GM23338 (cell line): ENCODE measurements around the gene PSMD12.

Experiments used
- CREB1 ChIP-seq: fragments of 250-450 bp; sonication (Bioruptor Pico); IDR thresholded peaks from 2 replicates; pipeline ENCODE4 v1.5.0; 2020; ENCODE audit warnings: low read depth, mild to moderate bottlenecking, moderate library complexity
- CTCF ChIP-seq, 2 experiments: fragments of 200-600 bp in 1 of 2; sonication (generic) in 1 of 2; conservative IDR thresholded peaks; 2 replicates each; pipeline versions ENCODE4 v1.5.1 to v1.6.1; 2016 to 2017; ENCODE audit warnings: antibody characterized with exemption in 2 of 2, low read depth in 2 of 2, mild to moderate bottlenecking in 2 of 2, moderate library complexity in 1 of 2
- EZH2 ChIP-seq: fragments of 200-600 bp; sonication (generic); IDR thresholded peaks from one replicate; pipeline ENCODE4 v1.8.0; 2017; ENCODE audit warnings: antibody characterized with exemption, mild to moderate bottlenecking, low read depth; ENCODE audit not compliant: unreplicated experiment
- EZH2phosphoT487 ChIP-seq: fragments of 200-600 bp; sonication (generic); IDR thresholded peaks from one replicate; pipeline ENCODE4 v1.8.1; 2018; ENCODE audit warnings: antibody characterized with exemption; ENCODE audit not compliant: unreplicated experiment
- JUNB ChIP-seq: IDR thresholded peaks from one replicate; pipeline ENCODE4 v1.6.1; 2016; ENCODE audit warnings: antibody characterized with exemption; ENCODE audit not compliant: unreplicated experiment
- NANOG ChIP-seq: IDR thresholded peaks from 2 replicates; pipeline ENCODE4 v1.6.1; 2016; ENCODE audit warnings: antibody characterized with exemption, borderline replicate concordance
- POLR2AphosphoS5 ChIP-seq: IDR thresholded peaks from 2 replicates; pipeline ENCODE4 v1.6.1; 2016; ENCODE audit warnings: antibody characterized with exemption, low read depth
- STAT1 ChIP-seq: IDR thresholded peaks from one replicate; pipeline ENCODE4 v1.6.1; 2016; ENCODE audit warnings: antibody characterized with exemption; ENCODE audit not compliant: unreplicated experiment
- ZNF114 ChIP-seq: fragments of 250-450 bp; sonication (Bioruptor Pico); IDR thresholded peaks from 2 replicates; pipeline ENCODE4 v1.5.0; 2020; ENCODE audit warnings: mild to moderate bottlenecking, moderate library complexity
- ZNF331 ChIP-seq: fragments of 250-450 bp; sonication (Bioruptor Pico); IDR thresholded peaks from 2 replicates; pipeline ENCODE4 v1.5.0; 2020; ENCODE audit warnings: low read depth, mild to moderate bottlenecking, moderate library complexity
- TF ChIP-seq, protein P1 (sequence below): IDR thresholded peaks from one replicate; pipeline ENCODE4 v1.6.1; 2018; ENCODE audit warnings: antibody characterized with exemption; ENCODE audit not compliant: unreplicated experiment
- TF ChIP-seq, protein P2 (sequence below): IDR thresholded peaks from 2 replicates; pipeline ENCODE4 v1.6.1; 2016; ENCODE audit warnings: antibody characterized with exemption
- TF ChIP-seq, protein P3 (sequence below): fragments of 250-450 bp; sonication (Bioruptor Pico); IDR thresholded peaks from 2 replicates; pipeline ENCODE4 v1.5.0; 2020; ENCODE audit warnings: mild to moderate bottlenecking, moderate library complexity

DNA sequence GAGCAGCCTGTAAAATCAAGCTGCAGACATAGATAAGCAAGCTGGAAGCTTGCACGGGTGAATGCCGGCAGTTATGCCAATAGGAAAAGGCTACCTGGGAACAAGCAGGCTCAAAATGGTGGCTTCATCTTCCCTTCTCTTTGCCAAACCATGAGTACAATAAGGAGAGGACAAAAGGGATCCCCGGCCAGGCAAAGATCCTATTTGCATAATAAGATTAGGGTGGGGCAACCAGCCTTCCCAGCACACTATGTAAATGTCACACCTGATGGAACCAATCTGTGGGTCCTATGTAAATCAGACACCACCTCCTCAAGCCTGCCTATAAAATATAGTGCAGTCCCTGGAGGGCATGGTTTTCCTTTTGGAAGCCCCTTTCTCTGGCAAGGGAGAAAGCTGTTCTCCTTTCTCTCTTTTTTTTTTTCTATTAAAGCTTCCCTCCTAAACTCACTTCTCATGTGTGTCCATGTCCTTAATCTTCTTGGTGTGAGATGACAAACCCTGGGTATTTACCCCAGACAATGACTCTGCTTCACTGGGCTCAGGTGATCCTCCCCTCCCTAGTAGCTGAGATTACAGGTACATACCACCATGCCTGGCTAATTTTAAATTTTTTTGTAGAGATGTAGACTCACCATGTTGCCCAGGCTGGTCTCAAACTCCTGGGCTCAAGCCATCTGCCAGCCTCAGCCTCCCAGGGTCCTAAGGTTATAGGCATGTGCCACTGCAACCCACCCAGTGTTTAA lies 44.2 kb downstream of the PSMD12 start:
- TF ChIP-seq EZH2, result no peak
- TF ChIP-seq POLR2AphosphoS5, result peak; percentile 53; the same call in 1 of the 2 replicates
- TF ChIP-seq CTCF (conservative IDR thresholded peaks at IDR 0.05; ENCODE audit: low read depth in 2 of 2), result no peak
- no peak for TF ChIP-seq CREB1 (CRISPR knock-in tag)
- TF ChIP-seq EZH2phosphoT487, result no peak
- TF ChIP-seq, protein P1, sequence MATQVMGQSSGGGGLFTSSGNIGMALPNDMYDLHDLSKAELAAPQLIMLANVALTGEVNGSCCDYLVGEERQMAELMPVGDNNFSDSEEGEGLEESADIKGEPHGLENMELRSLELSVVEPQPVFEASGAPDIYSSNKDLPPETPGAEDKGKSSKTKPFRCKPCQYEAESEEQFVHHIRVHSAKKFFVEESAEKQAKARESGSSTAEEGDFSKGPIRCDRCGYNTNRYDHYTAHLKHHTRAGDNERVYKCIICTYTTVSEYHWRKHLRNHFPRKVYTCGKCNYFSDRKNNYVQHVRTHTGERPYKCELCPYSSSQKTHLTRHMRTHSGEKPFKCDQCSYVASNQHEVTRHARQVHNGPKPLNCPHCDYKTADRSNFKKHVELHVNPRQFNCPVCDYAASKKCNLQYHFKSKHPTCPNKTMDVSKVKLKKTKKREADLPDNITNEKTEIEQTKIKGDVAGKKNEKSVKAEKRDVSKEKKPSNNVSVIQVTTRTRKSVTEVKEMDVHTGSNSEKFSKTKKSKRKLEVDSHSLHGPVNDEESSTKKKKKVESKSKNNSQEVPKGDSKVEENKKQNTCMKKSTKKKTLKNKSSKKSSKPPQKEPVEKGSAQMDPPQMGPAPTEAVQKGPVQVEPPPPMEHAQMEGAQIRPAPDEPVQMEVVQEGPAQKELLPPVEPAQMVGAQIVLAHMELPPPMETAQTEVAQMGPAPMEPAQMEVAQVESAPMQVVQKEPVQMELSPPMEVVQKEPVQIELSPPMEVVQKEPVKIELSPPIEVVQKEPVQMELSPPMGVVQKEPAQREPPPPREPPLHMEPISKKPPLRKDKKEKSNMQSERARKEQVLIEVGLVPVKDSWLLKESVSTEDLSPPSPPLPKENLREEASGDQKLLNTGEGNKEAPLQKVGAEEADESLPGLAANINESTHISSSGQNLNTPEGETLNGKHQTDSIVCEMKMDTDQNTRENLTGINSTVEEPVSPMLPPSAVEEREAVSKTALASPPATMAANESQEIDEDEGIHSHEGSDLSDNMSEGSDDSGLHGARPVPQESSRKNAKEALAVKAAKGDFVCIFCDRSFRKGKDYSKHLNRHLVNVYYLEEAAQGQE, result no peak
- TF ChIP-seq, protein P2, sequence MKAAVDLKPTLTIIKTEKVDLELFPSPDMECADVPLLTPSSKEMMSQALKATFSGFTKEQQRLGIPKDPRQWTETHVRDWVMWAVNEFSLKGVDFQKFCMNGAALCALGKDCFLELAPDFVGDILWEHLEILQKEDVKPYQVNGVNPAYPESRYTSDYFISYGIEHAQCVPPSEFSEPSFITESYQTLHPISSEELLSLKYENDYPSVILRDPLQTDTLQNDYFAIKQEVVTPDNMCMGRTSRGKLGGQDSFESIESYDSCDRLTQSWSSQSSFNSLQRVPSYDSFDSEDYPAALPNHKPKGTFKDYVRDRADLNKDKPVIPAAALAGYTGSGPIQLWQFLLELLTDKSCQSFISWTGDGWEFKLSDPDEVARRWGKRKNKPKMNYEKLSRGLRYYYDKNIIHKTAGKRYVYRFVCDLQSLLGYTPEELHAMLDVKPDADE, result no peak
- TF ChIP-seq, protein P3, sequence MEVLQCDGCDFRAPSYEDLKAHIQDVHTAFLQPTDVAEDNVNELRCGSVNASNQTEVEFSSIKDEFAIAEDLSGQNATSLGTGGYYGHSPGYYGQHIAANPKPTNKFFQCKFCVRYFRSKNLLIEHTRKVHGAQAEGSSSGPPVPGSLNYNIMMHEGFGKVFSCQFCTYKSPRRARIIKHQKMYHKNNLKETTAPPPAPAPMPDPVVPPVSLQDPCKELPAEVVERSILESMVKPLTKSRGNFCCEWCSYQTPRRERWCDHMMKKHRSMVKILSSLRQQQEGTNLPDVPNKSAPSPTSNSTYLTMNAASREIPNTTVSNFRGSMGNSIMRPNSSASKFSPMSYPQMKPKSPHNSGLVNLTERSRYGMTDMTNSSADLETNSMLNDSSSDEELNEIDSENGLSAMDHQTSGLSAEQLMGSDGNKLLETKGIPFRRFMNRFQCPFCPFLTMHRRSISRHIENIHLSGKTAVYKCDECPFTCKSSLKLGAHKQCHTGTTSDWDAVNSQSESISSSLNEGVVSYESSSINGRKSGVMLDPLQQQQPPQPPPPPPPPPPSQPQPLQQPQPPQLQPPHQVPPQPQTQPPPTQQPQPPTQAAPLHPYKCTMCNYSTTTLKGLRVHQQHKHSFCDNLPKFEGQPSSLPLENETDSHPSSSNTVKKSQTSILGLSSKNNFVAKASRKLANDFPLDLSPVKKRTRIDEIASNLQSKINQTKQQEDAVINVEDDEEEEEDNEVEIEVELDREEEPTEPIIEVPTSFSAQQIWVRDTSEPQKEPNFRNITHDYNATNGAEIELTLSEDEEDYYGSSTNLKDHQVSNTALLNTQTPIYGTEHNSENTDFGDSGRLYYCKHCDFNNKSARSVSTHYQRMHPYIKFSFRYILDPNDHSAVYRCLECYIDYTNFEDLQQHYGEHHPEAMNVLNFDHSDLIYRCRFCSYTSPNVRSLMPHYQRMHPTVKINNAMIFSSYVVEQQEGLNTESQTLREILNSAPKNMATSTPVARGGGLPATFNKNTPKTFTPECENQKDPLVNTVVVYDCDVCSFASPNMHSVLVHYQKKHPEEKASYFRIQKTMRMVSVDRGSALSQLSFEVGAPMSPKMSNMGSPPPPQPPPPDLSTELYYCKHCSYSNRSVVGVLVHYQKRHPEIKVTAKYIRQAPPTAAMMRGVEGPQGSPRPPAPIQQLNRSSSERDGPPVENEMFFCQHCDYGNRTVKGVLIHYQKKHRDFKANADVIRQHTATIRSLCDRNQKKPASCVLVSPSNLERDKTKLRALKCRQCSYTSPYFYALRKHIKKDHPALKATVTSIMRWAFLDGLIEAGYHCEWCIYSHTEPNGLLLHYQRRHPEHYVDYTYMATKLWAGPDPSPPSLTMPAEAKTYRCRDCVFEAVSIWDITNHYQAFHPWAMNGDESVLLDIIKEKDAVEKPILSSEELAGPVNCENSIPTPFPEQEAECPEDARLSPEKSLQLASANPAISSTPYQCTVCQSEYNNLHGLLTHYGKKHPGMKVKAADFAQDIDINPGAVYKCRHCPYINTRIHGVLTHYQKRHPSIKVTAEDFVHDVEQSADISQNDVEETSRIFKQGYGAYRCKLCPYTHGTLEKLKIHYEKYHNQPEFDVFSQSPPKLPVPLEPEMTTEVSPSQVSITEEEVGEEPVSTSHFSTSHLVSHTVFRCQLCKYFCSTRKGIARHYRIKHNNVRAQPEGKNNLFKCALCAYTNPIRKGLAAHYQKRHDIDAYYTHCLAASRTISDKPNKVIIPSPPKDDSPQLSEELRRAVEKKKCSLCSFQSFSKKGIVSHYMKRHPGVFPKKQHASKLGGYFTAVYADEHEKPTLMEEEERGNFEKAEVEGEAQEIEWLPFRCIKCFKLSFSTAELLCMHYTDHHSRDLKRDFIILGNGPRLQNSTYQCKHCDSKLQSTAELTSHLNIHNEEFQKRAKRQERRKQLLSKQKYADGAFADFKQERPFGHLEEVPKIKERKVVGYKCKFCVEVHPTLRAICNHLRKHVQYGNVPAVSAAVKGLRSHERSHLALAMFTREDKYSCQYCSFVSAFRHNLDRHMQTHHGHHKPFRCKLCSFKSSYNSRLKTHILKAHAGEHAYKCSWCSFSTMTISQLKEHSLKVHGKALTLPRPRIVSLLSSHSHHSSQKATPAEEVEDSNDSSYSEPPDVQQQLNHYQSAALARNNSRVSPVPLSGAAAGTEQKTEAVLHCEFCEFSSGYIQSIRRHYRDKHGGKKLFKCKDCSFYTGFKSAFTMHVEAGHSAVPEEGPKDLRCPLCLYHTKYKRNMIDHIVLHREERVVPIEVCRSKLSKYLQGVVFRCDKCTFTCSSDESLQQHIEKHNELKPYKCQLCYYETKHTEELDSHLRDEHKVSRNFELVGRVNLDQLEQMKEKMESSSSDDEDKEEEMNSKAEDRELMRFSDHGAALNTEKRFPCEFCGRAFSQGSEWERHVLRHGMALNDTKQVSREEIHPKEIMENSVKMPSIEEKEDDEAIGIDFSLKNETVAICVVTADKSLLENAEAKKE (CRISPR knock-in tag), result no peak
- TF ChIP-seq STAT1, result no peak
- TF ChIP-seq NANOG, result no peak
- no peak for TF ChIP-seq ZNF114 (CRISPR knock-in tag)
- no peak for TF ChIP-seq JUNB
- TF ChIP-seq ZNF331, result no peak
